GM23338 (cell line): Measurements from ENCODE around the gene IGF2. TPM values are rescaled to one million over a fixed set of nuclear protein-coding genes. Genes with fewer than 3 reads are reported as not detected.

Experiments used
- ATAC-seq: fragments of 200-7000 bp; cut with Tn5 transposase; 3 replicates; pipeline ENCODE4 v1.9.1; 2020
- DNase-seq: peaks from one replicate; pipeline ENCODE4 v3.0.0-alpha.2; 2015; ENCODE audit warnings: low spot score
- H2AFZ ChIP-seq: fragments of 200-600 bp; sonication (generic); 2 replicates; pipeline ENCODE4 v1.8.0; 2016; ENCODE audit warnings: antibody characterized with exemption, mild to moderate bottlenecking, moderate library complexity
- H3F3A ChIP-seq: fragments of 200-600 bp; sonication (generic); replicated peaks from 2 replicates; pipeline ENCODE4 v1.8.0; 2017; ENCODE audit warnings: antibody characterized with exemption, mixed run types, low read depth
- H3K27ac ChIP-seq: fragments of 200-600 bp; sonication (generic); 2 replicates; pipeline ENCODE4 v1.6.1; 2016; ENCODE audit warnings: low read depth
- H3K27me3 ChIP-seq: fragments of 200-600 bp; sonication (generic); 2 replicates; pipeline ENCODE4 v1.8.0; 2016; ENCODE audit warnings: mild to moderate bottlenecking, mixed run types, moderate library complexity; ENCODE audit not compliant: insufficient read depth
- H3K36me3 ChIP-seq: fragments of 200-600 bp; sonication (generic); 2 replicates; pipeline ENCODE4 v1.8.0; 2016; ENCODE audit warnings: mild to moderate bottlenecking; ENCODE audit not compliant: insufficient read depth
- H3K4me1 ChIP-seq: fragments of 200-600 bp; sonication (generic); 2 replicates; pipeline ENCODE4 v1.8.0; 2016; ENCODE audit warnings: mild to moderate bottlenecking, moderate library complexity; ENCODE audit not compliant: insufficient read depth
- H3K4me2 ChIP-seq: fragments of 200-600 bp; sonication (generic); 2 replicates; pipeline ENCODE4 v1.7.1; 2017; ENCODE audit warnings: mixed run types
- H3K4me3 ChIP-seq: fragments of 200-600 bp; sonication (generic); 2 replicates; pipeline ENCODE4 v1.6.1; 2016; ENCODE audit warnings: mixed run types
- H3K79me2 ChIP-seq: fragments of 200-600 bp; sonication (generic); replicated peaks from 2 replicates; pipeline ENCODE4 v1.8.0; 2017; ENCODE audit warnings: mild to moderate bottlenecking; ENCODE audit not compliant: insufficient read depth
- H3K9me2 ChIP-seq: fragments of 200-600 bp; sonication (generic); 2 replicates; pipeline ENCODE4 v1.8.0; 2017; ENCODE audit not compliant: insufficient read depth
- H4K20me1 ChIP-seq: fragments of 200-600 bp; sonication (generic); replicated peaks from 2 replicates; pipeline ENCODE4 v1.8.0; 2017; ENCODE audit warnings: mild to moderate bottlenecking; ENCODE audit not compliant: insufficient read depth
- H3K27ac Mint-ChIP-seq: 2 replicates; pipeline ENCODE4 v1.8.0; 2020; ENCODE audit warnings: inconsistent platforms, mild to moderate bottlenecking, moderate library complexity, mixed read lengths
- H3K27me3 Mint-ChIP-seq: 3 replicates; pipeline ENCODE4 v1.8.0; 2022; ENCODE audit warnings: low read depth, mild to moderate bottlenecking, moderate library complexity, mixed read lengths, inconsistent platforms; ENCODE audit not compliant: insufficient read depth, poor library complexity
- H3K36me3 Mint-ChIP-seq: 3 replicates; pipeline ENCODE4 v1.8.0; 2021; ENCODE audit warnings: low read depth, mild to moderate bottlenecking, inconsistent platforms, moderate library complexity, mixed read lengths
- H3K4me1 Mint-ChIP-seq: 3 replicates; pipeline ENCODE4 v1.8.0; 2020; ENCODE audit warnings: mild to moderate bottlenecking, inconsistent platforms, mixed read lengths
- H3K4me3 Mint-ChIP-seq: 3 replicates; pipeline ENCODE4 v1.8.0; 2021; ENCODE audit warnings: moderate library complexity, mild to moderate bottlenecking, inconsistent platforms, mixed read lengths
- H3K9me3 Mint-ChIP-seq: 3 replicates; pipeline ENCODE4 v1.8.0; 2020; ENCODE audit warnings: moderate library complexity, mild to moderate bottlenecking, inconsistent platforms, mixed read lengths
- CREB1 ChIP-seq: fragments of 250-450 bp; sonication (Bioruptor Pico); IDR thresholded peaks from 2 replicates; pipeline ENCODE4 v1.5.0; 2020; ENCODE audit warnings: low read depth, mild to moderate bottlenecking, moderate library complexity
- EZH2 ChIP-seq: fragments of 200-600 bp; sonication (generic); IDR thresholded peaks from one replicate; pipeline ENCODE4 v1.8.0; 2017; ENCODE audit warnings: antibody characterized with exemption, mild to moderate bottlenecking, low read depth; ENCODE audit not compliant: unreplicated experiment
- EZH2phosphoT487 ChIP-seq: fragments of 200-600 bp; sonication (generic); IDR thresholded peaks from one replicate; pipeline ENCODE4 v1.8.1; 2018; ENCODE audit warnings: antibody characterized with exemption; ENCODE audit not compliant: unreplicated experiment
- JUNB ChIP-seq: IDR thresholded peaks from one replicate; pipeline ENCODE4 v1.6.1; 2016; ENCODE audit warnings: antibody characterized with exemption; ENCODE audit not compliant: unreplicated experiment
- NANOG ChIP-seq: IDR thresholded peaks from 2 replicates; pipeline ENCODE4 v1.6.1; 2016; ENCODE audit warnings: antibody characterized with exemption, borderline replicate concordance
- POLR2AphosphoS5 ChIP-seq: IDR thresholded peaks from 2 replicates; pipeline ENCODE4 v1.6.1; 2016; ENCODE audit warnings: antibody characterized with exemption, low read depth
- STAT1 ChIP-seq: IDR thresholded peaks from one replicate; pipeline ENCODE4 v1.6.1; 2016; ENCODE audit warnings: antibody characterized with exemption; ENCODE audit not compliant: unreplicated experiment
- ZNF114 ChIP-seq: fragments of 250-450 bp; sonication (Bioruptor Pico); IDR thresholded peaks from 2 replicates; pipeline ENCODE4 v1.5.0; 2020; ENCODE audit warnings: mild to moderate bottlenecking, moderate library complexity
- polyA plus RNA-seq: library from polyadenylated mRNA; unstranded; fragments of >200 nt; fragmentation: Nextera tagmentation; extraction: Ambion mirVana; gene quantifications from 2 replicates; pipeline ENCODE4 v1.2.1, GENCODE V29; 2016
- total RNA-seq: library from RNA; depleted of rRNA; stranded (reverse); fragments of >200 nt; shearing (Covaris generic); gene quantifications from 2 replicates; pipeline ENCODE4 v1.2.3, GENCODE V29; 2014
- TF ChIP-seq, protein P1 (sequence below): IDR thresholded peaks from one replicate; pipeline ENCODE4 v1.6.1; 2018; ENCODE audit warnings: antibody characterized with exemption; ENCODE audit not compliant: unreplicated experiment
- TF ChIP-seq, protein P2 (sequence below), 2 experiments: fragments of 200-600 bp in 1 of 2; sonication (generic) in 1 of 2; conservative IDR thresholded peaks; 2 replicates each; pipeline versions ENCODE4 v1.5.1 to v1.6.1; 2016 to 2017; ENCODE audit warnings: antibody characterized with exemption in 2 of 2, low read depth in 2 of 2, mild to moderate bottlenecking in 2 of 2, moderate library complexity in 1 of 2

The IGF2 gene
- total and polyA plus RNA-seq, 2 experiments from 2014 or later, result 1.4 to 4.0 TPM

DNA sequence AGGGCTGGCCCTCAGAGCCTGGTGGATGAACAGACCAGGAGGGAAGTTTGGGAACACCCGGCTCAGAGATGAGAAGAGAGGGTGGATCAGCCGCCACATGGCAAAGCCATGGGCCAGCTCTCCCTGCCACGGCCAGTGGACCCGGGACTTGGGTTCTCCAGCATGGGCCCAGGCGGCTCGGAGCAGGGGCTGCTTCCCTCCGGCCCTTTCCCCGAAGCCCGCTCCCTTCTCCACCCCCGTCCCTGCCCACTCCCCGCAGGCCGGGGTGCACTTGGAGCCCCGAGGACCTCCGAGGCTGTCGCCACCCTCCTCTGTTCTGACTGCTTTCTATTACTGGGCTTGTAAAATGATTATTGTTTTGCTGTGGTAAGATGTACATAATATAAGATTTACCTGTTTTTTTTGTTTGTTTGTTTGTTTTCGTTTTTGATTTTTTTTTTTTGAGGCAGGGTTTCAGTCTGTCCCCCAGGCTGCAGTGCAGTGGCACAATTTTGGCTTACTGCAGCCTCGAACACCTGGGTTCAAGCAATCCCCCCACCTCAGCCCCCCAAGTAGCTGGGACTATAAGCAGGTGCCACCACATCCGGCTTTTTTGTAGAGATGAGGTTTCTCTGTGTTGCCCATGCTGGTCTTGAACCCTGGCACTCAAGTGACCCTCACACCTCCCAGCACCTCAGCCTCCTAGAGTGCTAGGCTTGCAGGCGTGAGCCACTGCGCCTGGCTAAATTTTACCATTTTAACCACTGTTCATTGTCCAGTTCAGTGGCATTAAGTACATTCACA lies 43.7 kb upstream of the IGF2 start:
- no peak for ATAC-seq
- no peaks in the 10 kb centered on the region for H3K27me3 ChIP-seq

DNA sequence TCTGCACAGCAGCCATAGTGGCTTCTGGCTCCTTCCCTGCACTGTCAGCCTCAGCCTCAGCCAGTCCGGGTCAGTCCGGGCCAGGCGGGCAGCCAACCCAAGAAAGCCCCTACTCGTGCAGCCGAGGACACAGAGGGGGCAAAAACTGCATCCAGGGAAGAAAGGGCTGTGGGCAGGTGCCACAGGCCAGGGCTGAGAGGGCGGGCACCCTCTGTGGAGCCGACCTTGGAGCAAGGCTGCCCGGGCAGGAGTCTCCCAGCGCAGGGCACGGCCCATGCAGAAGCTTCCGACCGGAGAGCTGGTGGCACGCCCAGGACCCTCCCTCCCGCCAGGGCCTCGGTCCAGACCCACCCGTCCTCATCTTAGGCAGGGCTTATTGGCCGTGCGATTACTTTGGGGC lies 42.9 kb upstream of the IGF2 start:
- Mint-ChIP-seq H3K27me3 (peaks cover 14% of the 10 kb centered on the region), H3K27ac (no peak overlapping the region), H3K9me3 (no peaks in the 10 kb centered on the region), H3K4me3 (no peak overlapping the region), H3K36me3 (no peaks in the 10 kb centered on the region), H3K4me1 (no peaks in the 10 kb centered on the region; the same call in 2 of the 3 replicates)
- Histone ChIP-seq H3K4me3 (no peak overlapping the region), H3K27me3 (no peaks in the 10 kb centered on the region), H3K4me2 (no peak overlapping the region), H3K36me3 (no peaks in the 10 kb centered on the region), H3K9me2 (no peaks in the 10 kb centered on the region), H3K4me1 (no peaks in the 10 kb centered on the region), H3K27ac (no peak overlapping the region), H3F3A (no peaks in the 10 kb centered on the region), H4K20me1 (no peaks in the 10 kb centered on the region), H2AFZ (no peak overlapping the region), H3K79me2 (no peaks in the 10 kb centered on the region)
- ATAC-seq (no peak), DNase-seq (no peak)
- TF ChIP-seq POLR2AphosphoS5 (no peak), CREB1 (CRISPR knock-in tag) (no peak), ZNF114 (CRISPR knock-in tag) (no peak), EZH2phosphoT487 (no peak), JUNB (no peak), EZH2 (no peak), STAT1 (no peak), NANOG (no peak)
- TF ChIP-seq, protein P1, sequence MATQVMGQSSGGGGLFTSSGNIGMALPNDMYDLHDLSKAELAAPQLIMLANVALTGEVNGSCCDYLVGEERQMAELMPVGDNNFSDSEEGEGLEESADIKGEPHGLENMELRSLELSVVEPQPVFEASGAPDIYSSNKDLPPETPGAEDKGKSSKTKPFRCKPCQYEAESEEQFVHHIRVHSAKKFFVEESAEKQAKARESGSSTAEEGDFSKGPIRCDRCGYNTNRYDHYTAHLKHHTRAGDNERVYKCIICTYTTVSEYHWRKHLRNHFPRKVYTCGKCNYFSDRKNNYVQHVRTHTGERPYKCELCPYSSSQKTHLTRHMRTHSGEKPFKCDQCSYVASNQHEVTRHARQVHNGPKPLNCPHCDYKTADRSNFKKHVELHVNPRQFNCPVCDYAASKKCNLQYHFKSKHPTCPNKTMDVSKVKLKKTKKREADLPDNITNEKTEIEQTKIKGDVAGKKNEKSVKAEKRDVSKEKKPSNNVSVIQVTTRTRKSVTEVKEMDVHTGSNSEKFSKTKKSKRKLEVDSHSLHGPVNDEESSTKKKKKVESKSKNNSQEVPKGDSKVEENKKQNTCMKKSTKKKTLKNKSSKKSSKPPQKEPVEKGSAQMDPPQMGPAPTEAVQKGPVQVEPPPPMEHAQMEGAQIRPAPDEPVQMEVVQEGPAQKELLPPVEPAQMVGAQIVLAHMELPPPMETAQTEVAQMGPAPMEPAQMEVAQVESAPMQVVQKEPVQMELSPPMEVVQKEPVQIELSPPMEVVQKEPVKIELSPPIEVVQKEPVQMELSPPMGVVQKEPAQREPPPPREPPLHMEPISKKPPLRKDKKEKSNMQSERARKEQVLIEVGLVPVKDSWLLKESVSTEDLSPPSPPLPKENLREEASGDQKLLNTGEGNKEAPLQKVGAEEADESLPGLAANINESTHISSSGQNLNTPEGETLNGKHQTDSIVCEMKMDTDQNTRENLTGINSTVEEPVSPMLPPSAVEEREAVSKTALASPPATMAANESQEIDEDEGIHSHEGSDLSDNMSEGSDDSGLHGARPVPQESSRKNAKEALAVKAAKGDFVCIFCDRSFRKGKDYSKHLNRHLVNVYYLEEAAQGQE, result no peak

More for the DNA sequence above, 43.7 kb upstream of the IGF2 start:
- H3K27me3 Mint-ChIP-seq, result peaks cover 11% of the 10 kb centered on the region
- H3K4me1 ChIP-seq, result no peaks in the 10 kb centered on the region
- no peaks in the 10 kb centered on the region; the same call in 2 of the 3 replicates for H3K4me1 Mint-ChIP-seq
- no peaks in the 10 kb centered on the region for H3K36me3 ChIP-seq
- H3K4me2 ChIP-seq, result no peak overlapping the region
- H3K9me3 Mint-ChIP-seq, result no peaks in the 10 kb centered on the region
- DNase-seq, result no peak
- no peak overlapping the region for H3K27ac Mint-ChIP-seq
- 0 out of 2 replicates have a peak, but pooled peaks cover 6% of the 10 kb centered on the region for H3F3A ChIP-seq
- no peak overlapping the region for H3K27ac ChIP-seq
- no peak overlapping the region for H2AFZ ChIP-seq
- H3K36me3 Mint-ChIP-seq, result no peaks in the 10 kb centered on the region
- no peaks in the 10 kb centered on the region for H3K9me2 ChIP-seq
- H3K4me3 ChIP-seq, result no peak overlapping the region
- TF ChIP-seq EZH2, result no peak
- TF ChIP-seq, protein P2, sequence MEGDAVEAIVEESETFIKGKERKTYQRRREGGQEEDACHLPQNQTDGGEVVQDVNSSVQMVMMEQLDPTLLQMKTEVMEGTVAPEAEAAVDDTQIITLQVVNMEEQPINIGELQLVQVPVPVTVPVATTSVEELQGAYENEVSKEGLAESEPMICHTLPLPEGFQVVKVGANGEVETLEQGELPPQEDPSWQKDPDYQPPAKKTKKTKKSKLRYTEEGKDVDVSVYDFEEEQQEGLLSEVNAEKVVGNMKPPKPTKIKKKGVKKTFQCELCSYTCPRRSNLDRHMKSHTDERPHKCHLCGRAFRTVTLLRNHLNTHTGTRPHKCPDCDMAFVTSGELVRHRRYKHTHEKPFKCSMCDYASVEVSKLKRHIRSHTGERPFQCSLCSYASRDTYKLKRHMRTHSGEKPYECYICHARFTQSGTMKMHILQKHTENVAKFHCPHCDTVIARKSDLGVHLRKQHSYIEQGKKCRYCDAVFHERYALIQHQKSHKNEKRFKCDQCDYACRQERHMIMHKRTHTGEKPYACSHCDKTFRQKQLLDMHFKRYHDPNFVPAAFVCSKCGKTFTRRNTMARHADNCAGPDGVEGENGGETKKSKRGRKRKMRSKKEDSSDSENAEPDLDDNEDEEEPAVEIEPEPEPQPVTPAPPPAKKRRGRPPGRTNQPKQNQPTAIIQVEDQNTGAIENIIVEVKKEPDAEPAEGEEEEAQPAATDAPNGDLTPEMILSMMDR (conservative IDR thresholded peaks at IDR 0.05; ENCODE audit: low read depth in 2 of 2), result no peak
- TF ChIP-seq JUNB, result no peak
- no peak for TF ChIP-seq STAT1
- no peaks in the 10 kb centered on the region for H4K20me1 ChIP-seq
- no peaks in the 10 kb centered on the region for H3K79me2 ChIP-seq
- no peak overlapping the region for H3K4me3 Mint-ChIP-seq
